DND-41 (cell line): ENCODE data around the gene ZDHHC20.

Experiments
- ATAC-seq: fragments of 200-7000 bp; cut with Tn5 transposase; 3 replicates; pipeline ENCODE4 v1.9.1; 2021; ENCODE audit warnings: low read depth; ENCODE audit not compliant: insufficient read depth
- DNase-seq: peaks from one replicate; pipeline ENCODE4 v3.0.0-alpha.2; 2020
- H2AFZ ChIP-seq: 2 replicates; pipeline ENCODE4 v1.6.0; 2012; ENCODE audit warnings: low read depth, low read length
- H3K27ac ChIP-seq: 2 replicates; pipeline ENCODE4 v1.5.1; 2012; ENCODE audit warnings: low read length, inconsistent platforms
- H3K27me3 ChIP-seq: fragments of 200-600 bp; sonication (generic); 2 replicates; pipeline ENCODE4 v1.6.0; 2012; ENCODE audit warnings: low read length, mild to moderate bottlenecking, inconsistent platforms; ENCODE audit not compliant: insufficient read depth, poor library complexity
- H3K36me3 ChIP-seq: 2 replicates; pipeline ENCODE4 v1.5.1; 2012; ENCODE audit warnings: low read length, inconsistent platforms; ENCODE audit not compliant: insufficient read depth
- H3K4me1 ChIP-seq: 2 replicates; pipeline ENCODE4 v1.5.1; 2012; ENCODE audit warnings: mild to moderate bottlenecking, low read length; ENCODE audit not compliant: insufficient read depth
- H3K4me2 ChIP-seq: 2 replicates; pipeline ENCODE4 v1.6.0; 2012; ENCODE audit warnings: mild to moderate bottlenecking, moderate library complexity, low read length, inconsistent platforms; ENCODE audit not compliant: insufficient read depth
- H3K4me3 ChIP-seq, 2 experiments: fragments of 200-600 bp in 1 of 2; shearing (Covaris generic) in 1 of 2; 2 replicates each; pipeline ENCODE4 v1.5.1; 2012 to 2016; ENCODE audit warnings: inconsistent platforms in 2 of 2, low read length in 2 of 2, mild to moderate bottlenecking in 2 of 2, low read depth in 1 of 2, moderate library complexity in 1 of 2
- H3K79me2 ChIP-seq: 2 replicates; pipeline ENCODE4 v1.6.0; 2012; ENCODE audit warnings: low read length, inconsistent platforms; ENCODE audit not compliant: insufficient read depth
- H3K9ac ChIP-seq: 2 replicates; pipeline ENCODE4 v1.6.0; 2012; ENCODE audit warnings: low read depth, mild to moderate bottlenecking, inconsistent platforms, low read length, moderate library complexity
- H3K9me3 ChIP-seq: 2 replicates; pipeline ENCODE4 v1.5.1; 2012; ENCODE audit warnings: low read length, moderate library complexity, mild to moderate bottlenecking, inconsistent platforms; ENCODE audit not compliant: insufficient read depth, severe bottlenecking
- H4K20me1 ChIP-seq: 2 replicates; pipeline ENCODE4 v1.6.0; 2012; ENCODE audit warnings: low read length; ENCODE audit not compliant: insufficient read depth
- EZH2 ChIP-seq: IDR thresholded peaks from 3 replicates; pipeline ENCODE4 v1.6.1; 2012; ENCODE audit warnings: borderline replicate concordance, low read depth, mild to moderate bottlenecking, moderate library complexity, low read length, inconsistent platforms; ENCODE audit not compliant: severe bottlenecking
- TF ChIP-seq, protein P1 (sequence below): IDR thresholded peaks from 2 replicates; pipeline ENCODE4 v1.5.1; 2012; ENCODE audit warnings: borderline replicate concordance, low read length, moderate library complexity, mild to moderate bottlenecking; ENCODE audit not compliant: poor library complexity, severe bottlenecking; ENCODE audit errors: extremely low read depth

ZDHHC20 gene

DNA sequence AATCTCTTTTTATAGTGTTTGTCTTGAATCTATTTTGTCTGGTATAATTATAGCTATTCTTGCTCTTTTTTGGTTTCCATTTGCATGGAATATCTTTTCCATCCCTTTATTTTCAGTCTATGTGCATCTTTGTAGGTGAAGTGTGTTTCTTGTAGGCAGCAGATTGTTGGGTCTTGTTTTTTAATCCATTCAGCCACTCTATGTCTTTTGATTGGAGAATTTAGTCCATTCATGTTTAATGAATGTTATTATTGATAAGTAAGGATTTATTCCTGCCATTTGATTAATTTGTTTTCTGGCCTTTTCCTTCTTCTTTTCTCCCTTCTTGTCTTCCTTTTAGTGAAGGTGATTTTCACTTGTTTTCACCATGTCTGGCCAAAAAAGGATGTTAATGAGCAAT, 11.7 kb upstream of the ZDHHC20 start:
- Histone ChIP-seq H3K4me3 (no peak overlapping the region), H3K9ac (no peak overlapping the region), H3K36me3 (no peaks in the 10 kb centered on the region), H3K27ac (no peak overlapping the region), H4K20me1 (no peaks in the 10 kb centered on the region), H2AFZ (no peak overlapping the region), H3K9me3 (no peaks in the 10 kb centered on the region), H3K4me2 (no peak overlapping the region), H3K4me1 (no peaks in the 10 kb centered on the region), H3K79me2 (no peaks in the 10 kb centered on the region), H3K27me3 (no peaks in the 10 kb centered on the region)
- ATAC-seq (no peak), DNase-seq (no peak)
- TF ChIP-seq, protein P1, sequence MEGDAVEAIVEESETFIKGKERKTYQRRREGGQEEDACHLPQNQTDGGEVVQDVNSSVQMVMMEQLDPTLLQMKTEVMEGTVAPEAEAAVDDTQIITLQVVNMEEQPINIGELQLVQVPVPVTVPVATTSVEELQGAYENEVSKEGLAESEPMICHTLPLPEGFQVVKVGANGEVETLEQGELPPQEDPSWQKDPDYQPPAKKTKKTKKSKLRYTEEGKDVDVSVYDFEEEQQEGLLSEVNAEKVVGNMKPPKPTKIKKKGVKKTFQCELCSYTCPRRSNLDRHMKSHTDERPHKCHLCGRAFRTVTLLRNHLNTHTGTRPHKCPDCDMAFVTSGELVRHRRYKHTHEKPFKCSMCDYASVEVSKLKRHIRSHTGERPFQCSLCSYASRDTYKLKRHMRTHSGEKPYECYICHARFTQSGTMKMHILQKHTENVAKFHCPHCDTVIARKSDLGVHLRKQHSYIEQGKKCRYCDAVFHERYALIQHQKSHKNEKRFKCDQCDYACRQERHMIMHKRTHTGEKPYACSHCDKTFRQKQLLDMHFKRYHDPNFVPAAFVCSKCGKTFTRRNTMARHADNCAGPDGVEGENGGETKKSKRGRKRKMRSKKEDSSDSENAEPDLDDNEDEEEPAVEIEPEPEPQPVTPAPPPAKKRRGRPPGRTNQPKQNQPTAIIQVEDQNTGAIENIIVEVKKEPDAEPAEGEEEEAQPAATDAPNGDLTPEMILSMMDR: no peak
- TF ChIP-seq EZH2: no peak

DNA sequence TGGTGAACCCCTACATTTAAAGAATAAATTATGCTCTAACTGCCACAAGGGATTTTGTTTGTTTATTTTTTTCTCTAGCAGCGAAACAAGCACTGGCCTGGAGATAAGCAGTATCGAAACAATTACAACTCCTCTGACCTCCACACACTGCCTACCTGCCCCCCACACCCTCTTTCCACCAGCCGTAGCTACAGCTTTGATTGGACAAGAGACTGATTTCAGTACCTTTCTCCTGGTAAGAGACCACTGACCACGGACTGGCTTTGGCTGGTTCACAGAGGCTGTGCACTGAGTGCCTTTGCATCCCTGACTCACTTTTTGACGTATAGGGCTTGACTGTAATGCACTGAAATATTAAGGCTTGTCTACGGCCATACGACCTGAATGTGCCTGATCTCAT, 7.4 kb upstream of the ZDHHC20 start:
- no peaks in the 10 kb centered on the region for H3K27me3 ChIP-seq
- DNase-seq: no peak
- H3K79me2 ChIP-seq: no peaks in the 10 kb centered on the region
- no peak overlapping the region for H2AFZ ChIP-seq
- no peak overlapping the region for H3K4me2 ChIP-seq
- H3K9me3 ChIP-seq: no peaks in the 10 kb centered on the region
- H3K4me1 ChIP-seq: no peaks in the 10 kb centered on the region
- ATAC-seq: no peak
- no peak overlapping the region for H3K4me3 ChIP-seq
- no peaks in the 10 kb centered on the region for H4K20me1 ChIP-seq
- H3K36me3 ChIP-seq: no peaks in the 10 kb centered on the region
- no peak overlapping the region for H3K9ac ChIP-seq
- TF ChIP-seq EZH2: no peak
- TF ChIP-seq, protein P1: no peak
- no peak overlapping the region for H3K27ac ChIP-seq

DNA sequence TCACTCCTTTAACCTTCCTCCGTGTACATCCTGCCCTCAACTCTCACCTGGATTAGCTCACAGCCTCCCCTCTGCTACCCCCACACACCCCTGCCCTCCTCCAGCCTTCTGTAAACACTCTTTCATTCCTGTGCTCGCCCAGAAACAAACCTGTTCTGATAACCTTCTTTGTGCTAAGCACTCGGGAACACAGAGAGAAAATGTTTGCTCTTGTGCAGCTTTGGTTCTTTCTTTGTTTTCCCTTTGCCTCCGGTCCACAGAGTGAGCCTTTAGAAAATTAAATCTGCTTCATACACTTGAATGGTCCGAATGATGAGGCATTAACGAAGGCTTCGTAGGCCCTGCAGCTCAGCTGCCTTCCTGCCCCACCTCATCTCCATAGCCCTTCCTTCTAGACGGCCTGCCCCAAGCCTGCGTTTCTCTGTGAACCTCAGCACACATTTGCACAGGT, 6.6 kb upstream of the ZDHHC20 start:
- ATAC-seq (no peak), DNase-seq (no peak)
- Histone ChIP-seq H3K4me2 (no peak overlapping the region), H3K27ac (no peak overlapping the region), H3K9ac (no peak overlapping the region), H3K79me2 (no peaks in the 10 kb centered on the region), H4K20me1 (no peaks in the 10 kb centered on the region), H3K36me3 (no peaks in the 10 kb centered on the region), H3K4me1 (no peaks in the 10 kb centered on the region), H3K27me3 (no peaks in the 10 kb centered on the region), H2AFZ (no peak overlapping the region), H3K4me3 (no peak overlapping the region), H3K9me3 (no peaks in the 10 kb centered on the region)
- TF ChIP-seq, protein P1: no peak

DNA sequence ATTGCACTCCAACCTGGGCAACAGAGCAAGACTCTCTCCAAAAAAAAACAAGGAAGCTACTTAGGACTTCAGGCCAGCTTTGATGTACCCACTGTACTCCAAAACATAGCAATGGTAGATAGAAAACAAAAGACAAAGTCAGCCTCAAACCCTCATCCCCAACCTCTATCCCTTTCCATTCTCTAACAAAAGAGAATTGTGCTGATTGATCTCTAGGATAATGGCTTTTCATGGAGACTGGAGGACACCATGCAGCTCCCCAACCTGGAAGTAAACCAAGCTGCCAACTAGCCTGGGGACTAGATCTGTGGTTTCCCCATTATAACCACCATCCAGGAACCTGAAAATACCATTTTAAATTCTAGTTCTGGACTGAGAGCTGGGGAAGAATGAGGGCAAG, 4.3 kb upstream of the ZDHHC20 start:
- peaks cover 3% of the 10 kb centered on the region; the same call in 1 of the 2 replicates for H3K36me3 ChIP-seq
- H3K9me3 ChIP-seq: no peaks in the 10 kb centered on the region
- H3K27ac ChIP-seq: no peak overlapping the region
- no peak overlapping the region for H3K4me3 ChIP-seq
- TF ChIP-seq EZH2: no peak
- TF ChIP-seq, protein P1: no peak
- H3K79me2 ChIP-seq: peaks cover 13% of the 10 kb centered on the region
- no peak overlapping the region for H3K9ac ChIP-seq
- no peak for ATAC-seq
- no peak overlapping the region for H2AFZ ChIP-seq
- peaks cover 8% of the 10 kb centered on the region for H3K4me1 ChIP-seq
- H3K27me3 ChIP-seq: no peaks in the 10 kb centered on the region
- H3K4me2 ChIP-seq: no peak overlapping the region
- DNase-seq: no peak
- H4K20me1 ChIP-seq: no peaks in the 10 kb centered on the region
